GM12891 (cell line): Measurements from ENCODE around the gene DEDD2.

Experiments
- DNase-seq: peaks from one replicate; pipeline ENCODE4 v3.0.0; 2011; ENCODE audit warnings: low spot score; ENCODE audit not compliant: insufficient read length
- FAIRE-seq: peaks from 2 replicates; lab custom pipeline; 2011; peaks lifted over from hg19 to GRCh38; lab: Jason Lieb, UNC
- PAX5 ChIP-seq: IDR thresholded peaks from 2 replicates; pipeline ENCODE4 v1.6.1; 2011; ENCODE audit warnings: low read length, moderate library complexity, mild to moderate bottlenecking; ENCODE audit not compliant: insufficient read depth, severe bottlenecking
- POLR2A ChIP-seq: IDR thresholded peaks from 2 replicates; pipeline ENCODE4 v1.6.1; 2011; ENCODE audit warnings: low read depth, low read length, control low read depth
- POLR2AphosphoS5 ChIP-seq: IDR thresholded peaks from 2 replicates; pipeline ENCODE4 v1.6.1; 2011; ENCODE audit warnings: low read depth, low read length, control low read depth
- POU2F2 ChIP-seq: IDR thresholded peaks from 2 replicates; pipeline ENCODE4 v1.6.1; 2011; ENCODE audit warnings: low read depth, mild to moderate bottlenecking, control low read depth, low read length, moderate library complexity
- SPI1 ChIP-seq: IDR thresholded peaks from 2 replicates; pipeline ENCODE4 v1.6.1; 2011; ENCODE audit warnings: low read depth, low read length, control low read depth
- TAF1 ChIP-seq: IDR thresholded peaks from 2 replicates; pipeline ENCODE4 v1.6.1; 2011; ENCODE audit warnings: low read depth, low read length, control low read depth

Gene DEDD2

DNA sequence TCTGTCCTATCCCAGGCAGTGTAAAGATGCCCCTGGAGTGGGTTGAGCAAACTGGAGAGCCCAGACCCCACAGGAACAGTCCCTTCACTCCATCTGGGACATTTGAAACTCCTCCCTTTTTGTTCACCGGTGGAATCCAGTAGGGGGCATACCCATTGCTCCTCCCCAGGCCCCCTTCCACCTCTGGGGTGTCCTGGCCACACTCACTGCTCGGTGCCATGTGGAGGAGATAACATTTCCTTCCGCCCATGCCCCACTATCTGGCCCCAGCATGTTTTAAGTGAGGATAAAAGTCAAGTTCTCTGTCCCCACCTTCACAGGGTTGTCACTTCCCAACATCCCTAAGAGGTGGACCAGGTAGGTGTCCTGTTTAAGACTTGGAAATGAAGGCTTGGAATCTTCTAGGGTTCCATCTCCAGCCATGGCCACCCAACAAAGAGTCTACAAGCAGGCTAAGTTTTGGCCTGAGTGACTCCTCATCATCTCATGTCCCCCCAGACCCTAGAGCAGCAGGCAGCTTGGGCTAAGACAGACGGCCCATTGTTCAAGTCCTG lies 11.9 kb upstream of the DEDD2 start:
- TF ChIP-seq POU2F2 (no peak), SPI1 (no peak), POLR2A (peak; percentile 40; the same call in 1 of the 2 replicates)
- FAIRE-seq = no peak

DNA sequence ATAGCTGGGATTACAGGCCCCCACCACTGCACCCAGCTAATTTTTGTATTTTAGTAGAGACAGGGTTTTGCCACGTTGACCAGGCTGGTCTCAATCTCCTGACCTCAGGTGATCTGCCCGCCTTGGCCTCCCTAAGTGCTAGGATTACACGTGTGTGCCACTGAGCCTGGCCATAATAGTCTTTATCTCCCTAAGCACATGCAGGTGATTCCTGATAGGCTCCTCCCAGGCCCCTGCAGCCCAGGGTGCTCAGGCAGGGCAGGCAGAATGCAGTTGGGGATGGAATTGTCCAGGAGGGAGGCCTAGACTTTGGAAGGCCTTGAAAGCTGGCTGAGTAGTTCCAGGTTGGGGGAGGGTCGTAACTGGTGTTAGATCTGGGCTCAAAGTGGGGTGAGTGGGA lies 11.2 kb upstream of the DEDD2 start:
- TF ChIP-seq POLR2A = no peak
- TF ChIP-seq SPI1 = no peak
- TF ChIP-seq POU2F2 = no peak
- TF ChIP-seq POLR2AphosphoS5 = no peak
- no peak for TF ChIP-seq TAF1
- TF ChIP-seq PAX5 = no peak
- FAIRE-seq (no peak), DNase-seq (no peak)

More for the DNA sequence above, 11.9 kb upstream of the DEDD2 start:
- DNase-seq = no peak

DNA sequence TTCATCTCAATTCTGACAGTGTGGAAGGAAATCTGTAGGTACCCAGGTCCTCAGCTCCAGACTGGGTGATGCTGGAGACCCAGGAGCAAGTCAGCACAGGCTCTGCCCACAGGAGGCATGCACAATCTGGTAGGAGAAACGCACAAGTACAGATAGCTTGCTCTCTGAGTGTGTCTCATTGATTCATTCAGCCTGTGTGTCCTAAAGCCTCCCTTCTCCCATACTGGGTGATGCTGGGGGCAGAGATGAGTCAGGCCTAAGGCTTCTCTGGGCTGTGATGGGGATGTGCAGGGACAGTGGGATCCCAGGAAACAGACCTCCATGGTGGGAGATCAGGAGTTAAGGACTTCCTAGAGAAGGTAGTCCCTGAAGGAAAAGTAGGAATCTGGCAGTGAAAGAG lies 9.4 kb upstream of the DEDD2 start:
- FAIRE-seq (no peak), DNase-seq (no peak)
- TF ChIP-seq SPI1 = no peak
- TF ChIP-seq POU2F2 = no peak
- TF ChIP-seq POLR2A = no peak
- no peak for TF ChIP-seq TAF1
- no peak for TF ChIP-seq POLR2AphosphoS5
- no peak for TF ChIP-seq PAX5

DNA sequence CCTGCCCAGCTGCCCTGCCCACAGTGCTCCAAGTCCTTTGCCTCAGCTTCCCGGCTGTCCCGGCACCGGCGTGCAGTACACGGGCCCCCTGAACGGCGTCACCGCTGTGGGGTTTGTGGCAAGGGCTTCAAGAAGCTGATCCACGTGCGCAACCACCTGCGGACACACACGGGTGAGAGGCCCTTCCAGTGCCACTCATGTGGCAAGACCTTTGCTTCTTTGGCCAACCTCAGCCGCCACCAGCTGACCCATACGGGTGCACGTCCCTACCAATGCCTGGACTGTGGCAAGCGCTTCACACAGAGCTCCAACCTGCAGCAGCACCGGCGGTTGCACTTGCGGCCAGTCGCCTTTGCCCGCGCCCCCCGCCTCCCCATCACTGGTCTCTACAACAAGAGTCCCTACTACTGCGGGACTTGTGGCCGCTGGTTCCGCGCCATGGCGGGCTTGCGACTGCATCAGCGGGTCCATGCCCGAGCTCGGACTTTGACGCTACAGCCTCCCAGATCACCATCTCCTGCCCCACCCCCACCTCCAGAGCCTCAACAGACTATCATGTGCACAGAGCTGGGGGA lies 8.3 kb upstream of the DEDD2 start:
- TF ChIP-seq TAF1 = no peak
- FAIRE-seq (no peak), DNase-seq (no peak)

DNA sequence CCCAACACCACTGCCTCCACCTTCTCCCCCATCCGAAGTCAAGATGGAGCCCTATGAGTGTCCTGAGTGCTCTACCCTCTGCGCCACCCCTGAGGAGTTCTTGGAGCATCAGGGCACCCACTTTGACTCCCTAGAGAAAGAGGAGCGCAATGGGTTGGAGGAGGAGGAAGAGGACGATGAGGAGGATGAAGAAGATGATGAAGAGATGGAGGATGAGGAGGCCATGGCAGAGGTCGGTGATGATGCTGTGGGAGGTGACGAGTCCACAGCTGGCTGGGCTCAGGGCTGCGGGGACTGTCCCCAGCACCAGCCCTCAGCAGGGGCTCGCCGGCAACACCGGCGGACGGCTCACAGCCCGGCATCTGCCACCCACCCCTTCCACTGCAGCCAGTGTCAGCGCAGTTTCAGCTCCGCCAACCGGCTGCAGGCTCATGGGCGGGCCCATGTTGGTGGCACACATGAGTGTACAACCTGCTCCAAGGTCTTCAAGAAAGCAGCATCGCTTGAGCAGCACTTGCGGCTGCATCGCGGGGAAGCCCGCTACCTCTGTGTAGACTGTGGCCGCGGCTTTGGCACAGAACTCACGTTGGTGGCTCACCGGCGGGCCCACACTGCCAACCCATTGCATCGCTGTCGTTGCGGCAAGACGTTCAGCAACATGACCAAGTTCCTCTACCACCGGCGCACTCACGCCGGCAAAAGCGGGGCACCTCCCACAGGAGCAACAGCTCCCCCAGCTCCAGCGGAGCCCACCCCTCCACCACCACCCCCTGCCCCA lies 7.7 kb upstream of the DEDD2 start:
- no peak for DNase-seq
- no peak for FAIRE-seq

DNA sequence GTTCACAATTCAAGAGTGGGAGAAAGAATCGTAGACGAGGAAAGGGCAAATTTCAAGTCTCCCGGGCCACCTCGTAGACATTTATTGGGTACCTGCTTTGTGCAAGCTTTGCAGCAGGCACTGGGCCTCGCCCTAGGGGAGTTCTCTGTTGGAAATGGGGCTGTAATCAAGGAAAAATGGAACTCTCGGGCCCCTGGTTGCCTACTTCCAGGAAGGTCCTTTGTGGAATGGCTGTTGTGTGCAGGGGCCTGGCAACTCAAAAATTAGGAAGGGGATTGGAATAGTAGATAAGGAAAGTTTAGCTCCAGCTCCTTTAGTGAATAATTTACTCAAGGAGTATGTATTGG lies 3.2 kb upstream of the DEDD2 start:
- DNase-seq (no peak), FAIRE-seq (no peak)
- no peak for TF ChIP-seq PAX5
- no peak for TF ChIP-seq POLR2A
- no peak for TF ChIP-seq SPI1
- no peak for TF ChIP-seq TAF1
- no peak for TF ChIP-seq POU2F2
- TF ChIP-seq POLR2AphosphoS5 = no peak

More for the DNA sequence above, 7.7 kb upstream of the DEDD2 start:
- TF ChIP-seq POLR2A (no peak), POU2F2 (no peak), TAF1 (no peak), PAX5 (no peak), POLR2AphosphoS5 (no peak), SPI1 (no peak)

DNA sequence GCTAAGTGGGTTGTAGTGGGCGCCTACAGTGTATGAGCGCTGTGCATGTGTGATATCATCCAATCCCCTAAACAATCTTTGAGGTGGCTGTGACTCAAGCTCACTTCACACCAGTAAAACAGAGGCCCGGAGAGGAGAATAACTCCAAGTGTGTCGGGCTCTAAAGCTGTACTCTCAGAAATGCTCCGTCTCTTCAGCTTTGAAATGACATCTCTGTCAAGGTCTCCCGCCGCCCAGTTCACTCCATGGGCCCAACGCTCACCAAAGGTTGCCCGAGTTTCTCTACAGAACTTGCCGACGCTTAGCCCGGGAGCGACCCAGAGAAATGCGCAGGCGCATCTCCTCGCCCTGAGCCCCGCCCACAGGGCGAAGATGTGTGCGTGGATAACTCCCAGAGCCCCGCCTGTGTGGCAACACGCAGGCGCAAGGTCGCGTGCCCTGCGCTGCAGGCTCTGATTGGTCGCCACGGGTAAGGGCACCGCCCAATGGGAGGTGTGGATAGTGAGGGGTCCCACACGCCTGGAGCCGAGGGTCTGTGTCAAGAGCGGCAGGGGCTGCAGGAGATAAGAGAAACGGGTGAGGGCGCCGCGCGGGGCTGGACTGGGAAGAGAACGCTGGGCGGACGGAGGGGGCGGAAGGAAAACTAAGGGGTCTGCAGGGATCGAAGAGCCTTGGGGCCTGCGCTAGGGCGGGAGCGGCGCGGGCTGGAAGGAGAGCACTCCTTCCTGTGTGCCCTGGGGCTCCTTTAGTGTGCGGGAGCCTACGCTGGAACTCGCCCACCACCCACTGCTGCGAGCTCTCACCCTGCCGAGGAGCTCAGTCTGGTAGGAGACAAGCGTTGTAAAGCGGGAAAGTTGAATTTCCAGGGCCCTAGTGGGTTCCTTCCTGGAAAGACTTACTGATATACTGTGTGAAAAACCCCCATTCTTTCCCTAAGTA lies 2.6 kb upstream of the DEDD2 start, which contains the start of gene ZNF526:
Gene ZNF526 (plus strand): TSS at position 501 of the 939 bp plus-strand sequence. CDS start 4,092 bp downstream, outside the sequence.
- DNase-seq = peak; percentile 100
- TF ChIP-seq POU2F2 (peak; percentile 58; the same call in 1 of the 2 replicates), POLR2A (peak; percentile 84), TAF1 (peak; percentile 81), PAX5 (no peak), SPI1 (no peak), POLR2AphosphoS5 (peak; percentile 81)
- FAIRE-seq = peak; percentile 98

DNA sequence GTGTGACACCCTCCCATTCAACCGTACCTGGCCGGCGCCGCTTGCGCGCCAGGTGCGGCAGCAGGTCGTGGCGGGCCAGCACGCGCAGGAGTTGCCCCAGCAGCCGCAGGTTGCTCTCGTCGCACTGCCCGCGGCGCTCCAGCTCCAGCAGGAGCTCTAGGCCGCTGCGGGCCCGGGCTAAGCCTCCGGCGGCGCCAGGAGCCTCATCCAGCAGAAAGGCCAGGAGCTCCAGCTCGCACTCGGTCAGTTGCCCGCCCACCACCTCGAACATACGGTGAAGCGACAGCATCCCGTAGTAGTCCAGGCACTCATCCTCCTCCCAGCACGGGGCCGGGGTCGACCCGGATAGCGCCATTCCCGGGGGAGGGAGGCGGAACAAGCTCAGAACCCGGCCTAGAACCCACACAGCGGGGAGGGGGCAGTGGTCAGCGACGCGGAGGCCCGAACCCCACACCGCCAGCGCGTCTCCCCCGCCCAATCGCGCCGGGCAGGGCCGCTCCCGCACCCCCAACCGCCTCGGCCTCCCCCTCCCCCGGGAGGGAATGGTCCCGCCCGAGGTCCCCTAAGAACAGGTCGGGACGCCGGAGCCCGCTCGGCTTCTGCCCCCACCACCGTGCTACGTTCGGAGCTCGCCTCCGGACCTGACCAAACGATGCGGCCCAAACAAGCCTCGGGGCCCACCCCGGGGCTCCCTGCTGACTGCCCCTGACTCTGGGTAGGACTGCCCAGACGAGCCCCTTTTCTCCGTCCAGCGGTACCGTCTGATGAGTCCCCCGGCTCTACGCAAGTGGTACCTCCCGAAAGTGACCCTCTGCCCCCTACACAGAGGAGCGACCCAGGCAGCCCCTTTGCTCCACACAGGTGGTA lies 591 bp downstream of the DEDD2 start:
- no peak for TF ChIP-seq TAF1
- no peak for TF ChIP-seq PAX5
- TF ChIP-seq SPI1 = no peak
- TF ChIP-seq POLR2A = no peak
- TF ChIP-seq POU2F2 = no peak
- TF ChIP-seq POLR2AphosphoS5 = no peak
- FAIRE-seq (peak; percentile 56), DNase-seq (peak; percentile 54)
